K562 (cell line): ENCODE data around the gene HPN. TPM values are rescaled to one million over a fixed set of nuclear protein-coding genes. Genes with fewer than 3 reads are reported as not detected.
A peak's percentile ranks its signal among the peaks of the same experiment; 100 is the strongest.

Experiments used
- ASH1L ChIP-seq: fragments of 450-650 bp; IDR thresholded peaks from 2 replicates; pipeline ENCODE4 v1.6.1; 2018; ENCODE audit warnings: borderline replicate concordance, mild to moderate bottlenecking, low read depth; ENCODE audit not compliant: partially characterized antibody
- CAMTA2 ChIP-seq: fragments of 250-450 bp; sonication (Bioruptor Pico); conservative IDR thresholded peaks from 2 replicates; pipeline ENCODE4 v1.5.1; 2022
- CTCFL ChIP-seq: IDR thresholded peaks from 2 replicates; pipeline ENCODE4 v1.6.1; 2011; ENCODE audit warnings: borderline replicate concordance, low read depth, mild to moderate bottlenecking, moderate library complexity, low read length; ENCODE audit not compliant: insufficient read depth, poor library complexity, severe bottlenecking
- ESRRB ChIP-seq: fragments of 250-450 bp; sonication (Bioruptor Pico); IDR thresholded peaks from 2 replicates; pipeline ENCODE4 v1.5.0; 2020; ENCODE audit warnings: mild to moderate bottlenecking, moderate library complexity, borderline replicate concordance
- FOSL1 ChIP-seq: fragments of 200-800 bp; sonication (Bioruptor generic); conservative IDR thresholded peaks from 2 replicates; pipeline ENCODE4 v1.6.1; 2016; ENCODE audit warnings: missing genetic modification characterization, missing compliant biosample characterization
- GTF2E2 ChIP-seq: fragments of 200-800 bp; sonication (Bioruptor generic); IDR thresholded peaks from 2 replicates; pipeline ENCODE4 v1.6.1; 2016; ENCODE audit warnings: missing genetic modification characterization, missing compliant biosample characterization
- GTF2F1 ChIP-seq: IDR thresholded peaks from 2 replicates; pipeline ENCODE4 v1.6.1; 2011; ENCODE audit warnings: low read depth, low read length, improper control_type of control experiment
- HDAC3 ChIP-seq: fragments of 450-650 bp; IDR thresholded peaks from 2 replicates; pipeline ENCODE4 v1.6.1; 2018; ENCODE audit warnings: borderline replicate concordance, mild to moderate bottlenecking, moderate library complexity; ENCODE audit not compliant: partially characterized antibody
- HINFP ChIP-seq: fragments of 450-650 bp; conservative IDR thresholded peaks from 2 replicates; pipeline ENCODE4 v1.6.1; 2016; ENCODE audit warnings: missing genetic modification characterization, low read depth, mild to moderate bottlenecking, control low read depth, missing compliant biosample characterization
- KLF1 ChIP-seq: fragments of 450-650 bp; IDR thresholded peaks from 2 replicates; pipeline ENCODE4 v1.6.1; 2016; ENCODE audit warnings: missing genetic modification characterization, missing compliant biosample characterization
- MAFG ChIP-seq: fragments of 450-650 bp; conservative IDR thresholded peaks from 2 replicates; pipeline ENCODE4 v1.6.1; 2016; ENCODE audit warnings: missing genetic modification characterization, missing compliant biosample characterization
- MAZ ChIP-seq, 2 experiments: fragments of 450-650 bp in 1 of 2; sonication (generic) in 1 of 2; formaldehyde crosslinking; IDR thresholded peaks in 1 of 2; conservative IDR thresholded peaks in 1 of 2; 2 replicates each; pipeline versions ENCODE4 v1.4.0 to v1.5.0; 2020; ENCODE audit warnings: mild to moderate bottlenecking in 1 of 2, missing genetic modification reagents in 1 of 2
- MCM2 ChIP-seq: fragments of 450-650 bp; IDR thresholded peaks from 2 replicates; pipeline ENCODE4 v1.6.1; 2017; ENCODE audit warnings: low read depth, mild to moderate bottlenecking
- MIER1 ChIP-seq: fragments of 450-650 bp; IDR thresholded peaks from 2 replicates; pipeline ENCODE4 v1.6.1; 2016; ENCODE audit warnings: antibody characterized with exemption, mild to moderate bottlenecking, low read depth
- NCOA2 ChIP-seq, 2 experiments: fragments of 450-650 bp; IDR thresholded peaks; 2 replicates each; pipeline ENCODE4 v1.6.1; 2018; ENCODE audit warnings: mild to moderate bottlenecking in 2 of 2, moderate library complexity in 1 of 2; ENCODE audit not compliant: partially characterized antibody in 2 of 2
- PCBP1 ChIP-seq: fragments of 200-400 bp; formaldehyde crosslinking; IDR thresholded peaks from 2 replicates; pipeline ENCODE4 v1.6.1; 2018; ENCODE audit warnings: mild to moderate bottlenecking, low read depth, low read length; ENCODE audit not compliant: poor library complexity, severe bottlenecking
- PHF21A ChIP-seq: fragments of 450-650 bp; IDR thresholded peaks from 2 replicates; pipeline ENCODE4 v1.6.1; 2017; ENCODE audit warnings: low read depth, borderline replicate concordance
- PTBP1 ChIP-seq: fragments of 200-400 bp; formaldehyde crosslinking; IDR thresholded peaks from 2 replicates; pipeline ENCODE4 v1.6.1; 2017; ENCODE audit warnings: low read depth, low read length
- RBM39 ChIP-seq: fragments of 200-400 bp; formaldehyde crosslinking; optimal IDR thresholded peaks from 2 replicates; pipeline ENCODE3; 2018; ENCODE audit warnings: low read depth, low read length
- SIN3B ChIP-seq: fragments of 450-650 bp; IDR thresholded peaks from 2 replicates; pipeline ENCODE4 v1.6.1; 2017; ENCODE audit warnings: low read depth, mild to moderate bottlenecking, moderate library complexity
- SMARCC2 ChIP-seq: fragments of 450-650 bp; IDR thresholded peaks from 2 replicates; pipeline ENCODE4 v1.6.1; 2017; ENCODE audit warnings: antibody characterized with exemption, moderate library complexity, mild to moderate bottlenecking, low read depth
- SRSF3 ChIP-seq: fragments of 200-400 bp; formaldehyde crosslinking; IDR thresholded peaks from 2 replicates; pipeline ENCODE4 v1.6.1; 2016; ENCODE audit warnings: mild to moderate bottlenecking, low read length, moderate library complexity; ENCODE audit not compliant: insufficient read depth
- ZBTB17 ChIP-seq: fragments of 450-650 bp; formaldehyde crosslinking; IDR thresholded peaks from 2 replicates; pipeline ENCODE4 v1.4.0; 2020; ENCODE audit warnings: mild to moderate bottlenecking
- ZNF124 ChIP-seq: sonication (generic); formaldehyde crosslinking; IDR thresholded peaks from 2 replicates; pipeline ENCODE4 v1.8.1; 2022; ENCODE audit warnings: missing genetic modification reagents
- ZNF583 ChIP-seq: fragments of 250-450 bp; sonication (Bioruptor Pico); IDR thresholded peaks from 2 replicates; pipeline ENCODE4 v1.4.0; 2020
- ZNF717 ChIP-seq: fragments of 250-450 bp; sonication (Bioruptor Pico); IDR thresholded peaks from 2 replicates; pipeline ENCODE4 v1.5.0; 2021
- ZNF79 ChIP-seq: fragments of 250-450 bp; sonication (Bioruptor Pico); IDR thresholded peaks from 2 replicates; pipeline ENCODE4 v1.4.0; 2020; ENCODE audit warnings: low read depth, mild to moderate bottlenecking, moderate library complexity
- polyA plus RNA-seq, 8 experiments: library from polyadenylated mRNA; depleted of rRNA in 4 of 8; stranded (reverse) in 5 of 8; unstranded in 3 of 8; fragments of >200 nt; fragmentation: Nextera tagmentation in 2 of 8; fragmentation: Illumina TruSeq in 1 of 8; extraction: Ambion mirVana in 2 of 8; extraction: Trizol in 1 of 8; gene quantifications; 2 replicates each; pipeline versions ENCODE4 v1.2.1 to v1.2.3, GENCODE V29; 2011 to 2014; ENCODE audit warnings: inconsistent platforms in 1 of 8, missing spikeins in 1 of 8
- total RNA-seq, 7 experiments: library from RNA; depleted of rRNA in 6 of 7; stranded (reverse); fragments of >200 nt in 6 of 7; fragmentation: Illumina TruSeq in 2 of 7; extraction: Trizol in 2 of 7; gene quantifications; 2 replicates each; pipeline versions ENCODE4 v1.2.1 to v1.2.3, GENCODE V29; 2011 to 2021; ENCODE audit warnings: low replicate concordance in 1 of 7

Gene HPN
- total and polyA plus RNA-seq, 9 of the 15 experiments (the other 6 are each of a cell fraction or from before 2014, with no cell fraction given): 0.10 to 0.20 TPM; not detected in 7

- no peak for TF ChIP-seq HDAC3
- 0 out of 2 replicates have a peak, but pooled peaks have one; percentile 66 for TF ChIP-seq HINFP (tag)
- no peak for TF ChIP-seq PCBP1
- peak; percentile 51; the same call in 1 of the 2 replicates for TF ChIP-seq KLF1
- TF ChIP-seq ASH1L: no peak
- TF ChIP-seq CAMTA2 (CRISPR knock-in tag): no peak
- peak; percentile 75 to 81; a peak in 3 of 4 replicates for TF ChIP-seq MAZ (CRISPR knock-in tag; conservative IDR thresholded peaks at IDR 0.05 in 1 of 2, IDR thresholded peaks at IDR 0.05 in 1 of 2)
- TF ChIP-seq RBM39: no peak
- TF ChIP-seq NCOA2 (IDR thresholded peaks at IDR 0.05; ENCODE audit: partially characterized antibody in 2 of 2): no peak
- TF ChIP-seq GTF2E2 (tag): no peak
- TF ChIP-seq SRSF3: no peak
- no peak for TF ChIP-seq MCM2
- 0 out of 2 replicates have a peak, but pooled peaks have one; percentile 35 for TF ChIP-seq ZNF79
- no peak for TF ChIP-seq CTCFL
- TF ChIP-seq ZNF583 (CRISPR knock-in tag): peak; percentile 84
- peak; percentile 34; the same call in 1 of the 2 replicates for TF ChIP-seq FOSL1 (tag)
- TF ChIP-seq ZBTB17 (CRISPR knock-in tag): 0 out of 2 replicates have a peak, but pooled peaks have one; percentile 53
- TF ChIP-seq ZNF124 (CRISPR knock-in tag): no peak
- no peak for TF ChIP-seq MAFG
- no peak for TF ChIP-seq MIER1
- peak; percentile 82 for TF ChIP-seq PHF21A
- 0 out of 2 replicates have a peak, but pooled peaks have one; percentile 30 for TF ChIP-seq SMARCC2
- no peak for TF ChIP-seq ZNF717 (CRISPR knock-in tag)
- TF ChIP-seq GTF2F1: no peak
- TF ChIP-seq ESRRB (CRISPR knock-in tag): no peak
- TF ChIP-seq PTBP1: no peak
- TF ChIP-seq SIN3B: no peak
These were observed 534 bp upstream of the HPN start (continued) for GRCh38 chr19:35040826-35041547.
